ENCODE data around the gene MTARC1.

GRCh38 chr1:220825819-220826551 is 39.3 kb downstream of the MTARC1 start:
- no peak for TF ChIP-seq POLR2A (IDR thresholded peaks at IDR 0.05)
- TF ChIP-seq CTCF (IDR thresholded peaks at IDR 0.05 in 8 of 11, conservative IDR thresholded peaks at IDR 0.05 in 3 of 11) = no peak
- TF ChIP-seq POLR2AphosphoS5 (IDR thresholded peaks at IDR 0.05) = no peak
